Spleen (tissue), 11 donors: Measurements from ENCODE around the gene SRSF4. TPM values are rescaled to one million over a fixed set of nuclear protein-coding genes. Genes with fewer than 3 reads are reported as not detected.

Source experiments
- DNase-seq: peaks from one replicate; pipeline ENCODE4 v3.0.0-alpha.2; 2020
- H3K27ac ChIP-seq, 8 donors: fragments of 200-600 bp; sonication (generic) in 7 of 8; 1 replicate in 4 of 8; 2 replicates in 4 of 8; pipeline versions ENCODE4 v1.5.0 to v1.8.0; 2016 to 2021; ENCODE audit warnings: inconsistent platforms in 4 of 8, mild to moderate bottlenecking in 4 of 8, moderate library complexity in 1 of 8
- H3K27me3 ChIP-seq, 7 donors: fragments of 200-600 bp; sonication (generic) in 6 of 7; replicated peaks in 1 of 7; 1 replicate in 4 of 7; 2 replicates in 3 of 7; pipeline versions ENCODE4 v1.5.0 to v1.8.0; 2016 to 2021; ENCODE audit warnings: inconsistent platforms in 3 of 7, mild to moderate bottlenecking in 1 of 7
- H3K36me3 ChIP-seq, 6 donors: fragments of 200-600 bp; sonication (generic) in 5 of 6; 1 replicate in 4 of 6; 2 replicates in 2 of 6; pipeline versions ENCODE4 v1.5.0 to v1.8.0; 2016 to 2021; ENCODE audit warnings: inconsistent platforms in 2 of 6
- H3K4me1 ChIP-seq, 6 donors: fragments of 200-600 bp; sonication (generic) in 5 of 6; 1 replicate in 3 of 6; 2 replicates in 3 of 6; pipeline versions ENCODE4 v1.5.0 to v1.8.0; 2016 to 2021; ENCODE audit warnings: inconsistent platforms in 3 of 6
- H3K4me3 ChIP-seq, 8 donors: fragments of 200-600 bp; sonication (generic) in 7 of 8; 1 replicate in 4 of 8; 2 replicates in 4 of 8; pipeline versions ENCODE4 v1.5.0 to v1.8.0; 2016 to 2021; ENCODE audit warnings: inconsistent platforms in 4 of 8, mild to moderate bottlenecking in 4 of 8, moderate library complexity in 2 of 8
- H3K9me3 ChIP-seq, 8 donors: fragments of 200-600 bp; sonication (generic) in 7 of 8; 1 replicate in 4 of 8; 2 replicates in 4 of 8; pipeline versions ENCODE4 v1.5.0 to v1.8.0; 2016 to 2021; ENCODE audit warnings: inconsistent platforms in 4 of 8
- POLR2A ChIP-seq, 3 donors: fragments of 450-650 bp; IDR thresholded peaks; one replicate each; pipeline ENCODE4 v1.5.1; 2017; ENCODE audit warnings: antibody characterized with exemption in 3 of 3, mild to moderate bottlenecking in 1 of 3
- POLR2AphosphoS5 ChIP-seq, 3 donors: sonication (generic); formaldehyde crosslinking; IDR thresholded peaks; one replicate each; pipeline ENCODE4 v1.5.1; 2017; ENCODE audit warnings: antibody characterized with exemption in 3 of 3
- WGBS, 5 donors: extraction: QIAGEN DNeasy Blood & Tissue Kit in 3 of 5; methylation state at CpG; one replicate each; pipeline versions ENCODE4 v1.1.5 to v1.1.7; 2013 to 2018; 5-methylcytosine and 5-hydroxymethylcytosine counted together
- intact Hi-C: fragments of 100-400 bp; cut with DNase I; formaldehyde crosslinking; loops from one replicate; pipeline ENCODE4 v1.15.0; 2023; ENCODE audit warnings: low total_unique reads
- polyA plus RNA-seq, 3 donors: library from polyadenylated mRNA; stranded (reverse); fragments of 200-250 nt; gene quantifications; one replicate each; pipeline ENCODE4 v1.2.1, GENCODE V29; 2013
- total RNA-seq, 7 donors: library from RNA; depleted of rRNA in 3 of 7; stranded (reverse); fragments of >200 nt in 3 of 7; fragmentation: NEBNext Ultra II Directional in 4 of 7; extraction: Animal tissue kit (Norgen Biotek cat#: 25700) in 4 of 7; gene quantifications; one replicate each; pipeline versions ENCODE4 v1.1.0 to v1.2.1, GENCODE V29; 2016 to 2021
- TF ChIP-seq, protein P1 (sequence below), 11 experiments: fragments of 200-600 bp in 7 of 11; fragments of 450-650 bp in 4 of 11; sonication (generic) in 4 of 11; IDR thresholded peaks in 8 of 11; conservative IDR thresholded peaks in 3 of 11; 1 replicate in 7 of 11; 2 replicates in 4 of 11; pipeline versions ENCODE4 v1.4.0 to v1.8.0; 2016 to 2021; ENCODE audit warnings: antibody characterized with exemption in 11 of 11, inconsistent platforms in 4 of 11, mild to moderate bottlenecking in 1 of 11
- donor health status: healthy with polysubstance abuse.
- donor health status: DM: no; HTN: no; CAD: no; lungs with moderate emphysema.
- donor health status: DM: no; HTN: no; CAD: no.
- donor health status: Bipolar disorder and iron deficiency.
- donor health status: healthy.
- donor health status: DM: no; HTN: no; CAD: no.
- donor health status: DM: yes; HTN: yes; CAD: no.

SRSF4 gene
- total and polyA plus RNA-seq, 10 donors = 36.9 to 94.7 (median 80.8) TPM

DNA sequence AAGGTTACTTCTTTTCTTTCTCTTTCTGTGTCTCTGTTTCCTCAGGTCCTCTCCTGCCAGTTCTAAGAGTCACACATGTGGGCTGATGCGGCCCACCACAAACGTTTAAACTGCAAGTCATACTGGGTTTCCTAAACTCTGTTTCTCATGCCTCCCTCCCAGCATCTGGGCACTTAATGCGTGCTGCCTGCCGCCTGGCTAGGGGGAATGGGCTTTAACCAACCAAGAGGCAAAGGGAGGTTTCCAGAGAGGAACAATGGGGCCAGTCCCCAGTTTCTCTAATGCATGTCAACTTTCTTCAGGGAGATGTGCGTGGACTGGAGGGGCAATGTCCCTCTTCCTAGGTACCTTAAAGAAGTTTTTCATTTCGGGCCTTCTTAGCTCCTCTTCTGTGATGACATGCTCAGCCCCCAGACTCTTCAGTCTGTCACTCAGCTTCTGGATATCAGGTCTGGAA is 19.9 kb upstream of the SRSF4 start:
- no peaks in the 10 kb centered on the region for H3K9me3 ChIP-seq

DNA sequence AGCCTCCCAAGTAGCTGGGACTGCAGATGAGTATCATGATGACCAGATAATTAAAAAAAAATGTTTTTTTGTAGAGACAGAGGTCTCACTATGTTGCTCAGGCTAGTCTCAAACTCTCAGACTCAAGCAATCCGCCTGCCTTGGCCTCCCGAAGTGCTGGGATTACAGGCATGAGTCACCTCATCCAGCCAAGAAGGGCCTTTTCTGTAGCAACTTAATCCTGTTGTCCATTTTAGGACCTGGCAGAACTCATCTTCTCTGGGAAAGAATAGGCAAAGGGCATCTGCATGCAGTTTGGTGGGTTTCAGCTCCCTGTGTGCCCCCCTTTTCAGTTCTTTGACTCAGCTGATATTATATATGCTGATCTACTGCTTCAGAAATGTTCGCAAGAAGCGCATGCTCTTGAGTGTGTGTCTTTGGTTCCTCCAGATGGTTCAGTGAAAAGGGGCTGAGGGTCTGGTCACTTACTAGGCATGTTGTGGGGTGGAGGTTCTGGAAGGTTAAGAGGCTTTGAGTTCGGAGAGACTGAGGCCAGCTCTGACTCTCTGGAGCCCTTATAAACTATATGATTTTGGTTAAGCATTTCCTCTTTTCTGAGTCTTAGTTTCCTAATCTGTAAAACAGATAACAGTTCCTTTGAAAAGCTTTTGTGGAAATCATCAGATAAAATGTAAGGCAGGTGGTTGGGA is 19.4 kb upstream of the SRSF4 start:
- no peak overlapping the region for H3K4me3 ChIP-seq
- H3K4me1 ChIP-seq = peaks cover 2 to 22% (median 12%) of the 10 kb centered on the region in 6 donors
- DNase-seq = no peak
- no peaks in the 10 kb centered on the region for H3K9me3 ChIP-seq
- intact Hi-C loops = loop anchor here (10.0 kb wide), 1 partner anchor 166 kb away; no protein-coding TSS in a partner anchor
- peak overlapping the region in 5 of 8 donors; percentile 24 to 76 (median 69) for H3K27ac ChIP-seq
- WGBS, 5 donors = 89 to 96% (median 92%) methylated on average over 5 of the region's 5 CpGs
- TF ChIP-seq POLR2A (IDR thresholded peaks at IDR 0.05) (no peak), POLR2AphosphoS5 (IDR thresholded peaks at IDR 0.05) (no peak)
- TF ChIP-seq, protein P1, sequence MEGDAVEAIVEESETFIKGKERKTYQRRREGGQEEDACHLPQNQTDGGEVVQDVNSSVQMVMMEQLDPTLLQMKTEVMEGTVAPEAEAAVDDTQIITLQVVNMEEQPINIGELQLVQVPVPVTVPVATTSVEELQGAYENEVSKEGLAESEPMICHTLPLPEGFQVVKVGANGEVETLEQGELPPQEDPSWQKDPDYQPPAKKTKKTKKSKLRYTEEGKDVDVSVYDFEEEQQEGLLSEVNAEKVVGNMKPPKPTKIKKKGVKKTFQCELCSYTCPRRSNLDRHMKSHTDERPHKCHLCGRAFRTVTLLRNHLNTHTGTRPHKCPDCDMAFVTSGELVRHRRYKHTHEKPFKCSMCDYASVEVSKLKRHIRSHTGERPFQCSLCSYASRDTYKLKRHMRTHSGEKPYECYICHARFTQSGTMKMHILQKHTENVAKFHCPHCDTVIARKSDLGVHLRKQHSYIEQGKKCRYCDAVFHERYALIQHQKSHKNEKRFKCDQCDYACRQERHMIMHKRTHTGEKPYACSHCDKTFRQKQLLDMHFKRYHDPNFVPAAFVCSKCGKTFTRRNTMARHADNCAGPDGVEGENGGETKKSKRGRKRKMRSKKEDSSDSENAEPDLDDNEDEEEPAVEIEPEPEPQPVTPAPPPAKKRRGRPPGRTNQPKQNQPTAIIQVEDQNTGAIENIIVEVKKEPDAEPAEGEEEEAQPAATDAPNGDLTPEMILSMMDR (IDR thresholded peaks at IDR 0.05 in 8 of 11, conservative IDR thresholded peaks at IDR 0.05 in 3 of 11) = no peak
- H3K27me3 ChIP-seq = no peaks in the 10 kb centered on the region
- H3K36me3 ChIP-seq = peaks cover 5 to 87% (median 23%) of the 10 kb centered on the region in 6 donors

More for the DNA sequence above, 19.9 kb upstream of the SRSF4 start:
- 63 to 81% (median 72%) methylated on average over 6 of the region's 6 CpGs for WGBS, 5 donors
- H3K4me1 ChIP-seq = peaks cover 2 to 22% (median 12%) of the 10 kb centered on the region in 6 donors
- TF ChIP-seq POLR2A (IDR thresholded peaks at IDR 0.05) (no peak), POLR2AphosphoS5 (IDR thresholded peaks at IDR 0.05) (no peak)
- TF ChIP-seq, protein P1 (IDR thresholded peaks at IDR 0.05 in 8 of 11, conservative IDR thresholded peaks at IDR 0.05 in 3 of 11) = no peak
- H3K27me3 ChIP-seq = no peaks in the 10 kb centered on the region
- intact Hi-C loops = loop anchor here (2.0 to 10.0 kb wide), 2 partner anchors 167 to 319 kb away; no protein-coding TSS in a partner anchor
- H3K27ac ChIP-seq = peak overlapping the region in 6 of 8 donors; percentile 54 to 76 (median 68)
- H3K4me3 ChIP-seq = no peak overlapping the region
- no peak for DNase-seq
- H3K36me3 ChIP-seq = peaks cover 6 to 88% (median 28%) of the 10 kb centered on the region in 6 donors

DNA sequence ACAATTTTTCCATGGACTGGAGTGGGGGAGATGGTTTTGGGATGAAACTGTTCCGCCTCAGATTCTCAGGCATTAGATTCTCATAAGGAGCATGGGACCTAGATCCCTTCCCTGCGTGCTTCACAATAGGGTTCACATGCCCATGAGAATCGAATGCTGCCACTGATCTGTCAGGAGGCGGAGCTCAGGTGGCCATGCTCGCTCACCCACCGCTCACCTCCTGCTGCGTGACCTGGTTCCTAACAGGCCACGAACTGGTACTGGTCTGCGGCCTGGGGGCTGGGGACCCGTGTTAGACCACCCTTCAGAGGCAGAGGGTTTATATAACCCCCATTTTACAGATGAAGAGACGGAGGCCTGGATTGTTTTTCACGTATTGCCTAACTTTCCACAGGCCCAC is 16.3 kb upstream of the SRSF4 start:
- H3K9me3 ChIP-seq = no peaks in the 10 kb centered on the region
- WGBS, 5 donors = 90 to 96% (median 92%) methylated on average over 10 to 12 of the region's 12 CpGs
- TF ChIP-seq, protein P1 (IDR thresholded peaks at IDR 0.05 in 8 of 11, conservative IDR thresholded peaks at IDR 0.05 in 3 of 11) = no peak
- TF ChIP-seq POLR2A (IDR thresholded peaks at IDR 0.05) (no peak), POLR2AphosphoS5 (IDR thresholded peaks at IDR 0.05) (no peak)
- peaks cover 3 to 89% (median 27%) of the 10 kb centered on the region in 6 donors for H3K36me3 ChIP-seq
- peaks cover 2 to 21% (median 12%) of the 10 kb centered on the region in 6 donors for H3K4me1 ChIP-seq
- H3K4me3 ChIP-seq = no peak overlapping the region
- H3K27me3 ChIP-seq = no peaks in the 10 kb centered on the region
- no peak for DNase-seq
- intact Hi-C loops = no loop called here
- no peak overlapping the region for H3K27ac ChIP-seq

DNA sequence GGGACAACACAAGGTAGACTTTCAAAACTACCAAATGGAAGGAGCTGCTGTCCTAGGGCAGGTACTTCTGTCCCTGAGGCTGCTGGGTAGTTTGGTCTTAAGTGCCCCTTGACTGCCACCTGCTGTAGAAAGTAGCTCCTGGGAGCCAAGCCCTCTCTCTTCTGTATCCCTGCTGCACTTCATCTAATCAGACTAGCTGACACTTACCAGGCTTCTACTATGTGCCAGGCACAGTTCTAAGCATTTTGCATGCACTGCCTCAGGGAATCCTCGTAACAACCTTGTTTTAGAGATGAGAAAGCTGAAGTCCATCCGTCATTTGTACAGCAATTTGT is 15.9 kb upstream of the SRSF4 start:
- H3K27ac ChIP-seq = no peak overlapping the region
- peaks cover under 1 to 17% (median 9%) of the 10 kb centered on the region in 6 donors for H3K4me1 ChIP-seq
- no peaks in the 10 kb centered on the region for H3K9me3 ChIP-seq
- no peak for TF ChIP-seq POLR2A (IDR thresholded peaks at IDR 0.05)
- TF ChIP-seq, protein P1 (IDR thresholded peaks at IDR 0.05 in 8 of 11, conservative IDR thresholded peaks at IDR 0.05 in 3 of 11) = peak in 5 of 11 experiments; percentile 14 to 50 (median 28)
- intact Hi-C loops = no loop called here
- no peak overlapping the region for H3K4me3 ChIP-seq
- 86 to 98% (median 93%) methylated on average over 2 of the region's 2 CpGs for WGBS, 5 donors
- no peaks in the 10 kb centered on the region for H3K27me3 ChIP-seq
- peaks cover 3 to 93% (median 27%) of the 10 kb centered on the region in 6 donors for H3K36me3 ChIP-seq
- no peak for DNase-seq
